ENCODE data around the gene FLYWCH1. TPM values are rescaled to one million over a fixed set of nuclear protein-coding genes. Genes with fewer than 3 reads are reported as not detected.

Gene FLYWCH1
- total and polyA plus RNA-seq, 9 of the 15 experiments (the other 6 are each of a cell fraction or from before 2014, with no cell fraction given) = 0.18 to 33.6 (median 11.3) TPM

GRCh38 chr16:2898831-2899563 is 12.7 kb upstream of the FLYWCH1 start:
- ChIA-PET CTCF (ENCODE audit: low intra/inter-chr PET ratio) (no interaction called here), POLR2A (interaction anchor here (0.7 to 1.5 kb wide), 5 partner anchors 10 to 170 kb away, joined by 3 to 6 read pairs (median 3); partner anchors contain the start of gene FLYWCH2)
- Histone ChIP-seq H3K4me2 (ENCODE audit: insufficient read depth, low read length) (no peak overlapping the region), H3K4me1 (replicated peaks in 1 of 2; ENCODE audit: control insufficient read depth in 2 of 2, insufficient read depth in 2 of 2, low read length in 2 of 2) (peaks cover 6 to 44% of the 10 kb centered on the region in 2 experiments; a peak in 4 of 5 replicates), H4K20me1 (replicated peaks; ENCODE audit: control insufficient read depth, insufficient read depth, low read length) (no peaks in the 10 kb centered on the region), H3K4me3 (no peak overlapping the region), H3K9me1 (ENCODE audit: control insufficient read depth, insufficient read depth, low read length) (no peaks in the 10 kb centered on the region), H3K79me2 (ENCODE audit: control insufficient read depth, insufficient read depth, low read length) (no peaks in the 10 kb centered on the region), H2AFZ (ENCODE audit: low read depth, low read length) (no peak overlapping the region), H3K27ac (ENCODE audit: extremely low read depth, low read depth, low read length) (no peak overlapping the region), H3K36me3 (ENCODE audit: control insufficient read depth, insufficient read depth, low read length) (no peaks in the 10 kb centered on the region), H3K9me3 (replicated peaks; ENCODE audit: control insufficient read depth, insufficient read depth, low read depth, low read length) (no peaks in the 10 kb centered on the region), H3K27me3 (ENCODE audit: control insufficient read depth in 2 of 2, insufficient read depth in 2 of 2, low read length in 2 of 2) (no peaks in the 10 kb centered on the region), H3K9ac (ENCODE audit: insufficient read depth in 1 of 2, low read depth in 2 of 2, low read length in 2 of 2) (peak overlapping the region in 1 of 2 experiments; percentile 84; a peak in 2 of 4 replicates)
- intact Hi-C loops (cut with micrococcal nuclease) = no loop called here
- DNase-seq (ENCODE audit: extremely low read depth in 1 of 4, low spot score in 3 of 4) (no peak), ATAC-seq (no peak), FAIRE-seq (no peak)
- in situ Hi-C loops (cut with MboI) = no loop called here
- BruUV-seq (replicated peaks) = no TSS peak
- TF ChIP-seq ZFP36 (IDR thresholded peaks at IDR 0.05; ENCODE audit: low read depth, low read length, partially characterized antibody) (peak; percentile 55), RFX1 (IDR thresholded peaks at IDR 0.05) (peak; percentile 64; the same call in 1 of the 2 replicates), ZNF121 (CRISPR knock-in tag; conservative IDR thresholded peaks at IDR 0.05) (no peak)
- WGBS (ENCODE audit: insufficient coverage, low coverage, missing lambda C conversion rate) = 65% methylated on average over 10 of the region's 10 CpGs

- intact Hi-C loops (cut with micrococcal nuclease) = no loop called here
- Histone ChIP-seq H3K79me2 (ENCODE audit: control insufficient read depth, insufficient read depth, low read length) (peaks cover 2% of the 10 kb centered on the region; the same call in 2 of the 3 replicates), H3K27ac (ENCODE audit: extremely low read depth, low read depth, low read length) (no peak overlapping the region), H3K4me3 (no peak overlapping the region), H3K9ac (ENCODE audit: insufficient read depth in 1 of 2, low read depth in 2 of 2, low read length in 2 of 2) (no peak overlapping the region; a peak in 1 of 4 replicates), H3K36me3 (ENCODE audit: control insufficient read depth, insufficient read depth, low read length) (no peaks in the 10 kb centered on the region), H3K27me3 (ENCODE audit: control insufficient read depth in 2 of 2, insufficient read depth in 2 of 2, low read length in 2 of 2) (no peaks in the 10 kb centered on the region), H3K9me3 (replicated peaks; ENCODE audit: control insufficient read depth, insufficient read depth, low read depth, low read length) (no peaks in the 10 kb centered on the region), H4K20me1 (replicated peaks; ENCODE audit: control insufficient read depth, insufficient read depth, low read length) (no peaks in the 10 kb centered on the region), H3K4me2 (ENCODE audit: insufficient read depth, low read length) (no peak overlapping the region), H3K9me1 (ENCODE audit: control insufficient read depth, insufficient read depth, low read length) (no peaks in the 10 kb centered on the region), H3K4me1 (replicated peaks in 1 of 2; ENCODE audit: control insufficient read depth in 2 of 2, insufficient read depth in 2 of 2, low read length in 2 of 2) (peaks cover 7 to 44% of the 10 kb centered on the region in 2 experiments; a peak in 4 of 5 replicates), H2AFZ (ENCODE audit: low read depth, low read length) (no peak overlapping the region)
- TF ChIP-seq ZNF3 (CRISPR knock-in tag; IDR thresholded peaks at IDR 0.05) (no peak), ZKSCAN8 (CRISPR knock-in tag; IDR thresholded peaks at IDR 0.05) (no peak), PTRF (tag; IDR thresholded peaks at IDR 0.05) (no peak), MCM7 (IDR thresholded peaks at IDR 0.05) (no peak), ZNF140 (CRISPR knock-in tag; IDR thresholded peaks at IDR 0.05) (no peak), EP300 (IDR thresholded peaks at IDR 0.05; ENCODE audit: low read length) (no peak)
- TF ChIP-seq, protein P1, sequence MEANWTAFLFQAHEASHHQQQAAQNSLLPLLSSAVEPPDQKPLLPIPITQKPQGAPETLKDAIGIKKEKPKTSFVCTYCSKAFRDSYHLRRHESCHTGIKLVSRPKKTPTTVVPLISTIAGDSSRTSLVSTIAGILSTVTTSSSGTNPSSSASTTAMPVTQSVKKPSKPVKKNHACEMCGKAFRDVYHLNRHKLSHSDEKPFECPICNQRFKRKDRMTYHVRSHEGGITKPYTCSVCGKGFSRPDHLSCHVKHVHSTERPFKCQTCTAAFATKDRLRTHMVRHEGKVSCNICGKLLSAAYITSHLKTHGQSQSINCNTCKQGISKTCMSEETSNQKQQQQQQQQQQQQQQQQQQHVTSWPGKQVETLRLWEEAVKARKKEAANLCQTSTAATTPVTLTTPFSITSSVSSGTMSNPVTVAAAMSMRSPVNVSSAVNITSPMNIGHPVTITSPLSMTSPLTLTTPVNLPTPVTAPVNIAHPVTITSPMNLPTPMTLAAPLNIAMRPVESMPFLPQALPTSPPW (CRISPR knock-in tag; IDR thresholded peaks at IDR 0.05) = no peak
- FAIRE-seq = no peak
- CTCF ChIA-PET (ENCODE audit: low intra/inter-chr PET ratio) = no interaction called here
- POLR2A ChIA-PET = interaction anchor here (0.7 to 1.5 kb wide), 4 partner anchors 11 to 169 kb away, joined by 3 to 6 read pairs (median 4); partner anchors contain the start of gene FLYWCH2
- no TSS peak for BruUV-seq (replicated peaks)
- in situ Hi-C loops (cut with MboI) = no loop called here
- no peak for ATAC-seq
- 62% methylated on average over 13 of the region's 13 CpGs for WGBS (ENCODE audit: insufficient coverage, low coverage, missing lambda C conversion rate)
- DNase-seq (ENCODE audit: extremely low read depth in 1 of 4, low spot score in 3 of 4) = no peak
These were observed 12.1 kb upstream of the FLYWCH1 start for GRCh38 chr16:2899564-2900072.

All from K562 (cell line).